Endothelial cell of umbilical vein (primary cell): ENCODE measurements around the gene PACS1.

ENCODE experiments used
- EZH2 ChIP-seq: IDR thresholded peaks from 2 replicates; pipeline ENCODE4 v1.6.1; 2012; ENCODE audit warnings: borderline replicate concordance, low read depth, mild to moderate bottlenecking, moderate library complexity, low read length, inconsistent platforms; ENCODE audit not compliant: severe bottlenecking
- MYC ChIP-seq: IDR thresholded peaks from one replicate; pipeline ENCODE4 v1.6.1; 2011; ENCODE audit warnings: mild to moderate bottlenecking, low read depth, low read length
- POLR2A ChIP-seq: IDR thresholded peaks from 2 replicates; pipeline ENCODE4 v1.6.1; 2012; ENCODE audit warnings: low read depth, mild to moderate bottlenecking, control low read depth, low read length
- TF ChIP-seq, protein P1 (sequence below), 2 donors: IDR thresholded peaks; 1 replicate in 1 of 2; 2 replicates in 1 of 2; pipeline ENCODE4 v1.5.1; 2011; ENCODE audit warnings: low read length in 2 of 2, mild to moderate bottlenecking in 2 of 2, moderate library complexity in 2 of 2, control low read depth in 1 of 2, inconsistent platforms in 1 of 2, low read depth in 1 of 2; ENCODE audit not compliant: insufficient read depth in 1 of 2; ENCODE audit errors: extremely low read depth in 1 of 2

GRCh38 chr11:66262696-66263095 lies 192.6 kb downstream of the PACS1 start:
- TF ChIP-seq, protein P1, sequence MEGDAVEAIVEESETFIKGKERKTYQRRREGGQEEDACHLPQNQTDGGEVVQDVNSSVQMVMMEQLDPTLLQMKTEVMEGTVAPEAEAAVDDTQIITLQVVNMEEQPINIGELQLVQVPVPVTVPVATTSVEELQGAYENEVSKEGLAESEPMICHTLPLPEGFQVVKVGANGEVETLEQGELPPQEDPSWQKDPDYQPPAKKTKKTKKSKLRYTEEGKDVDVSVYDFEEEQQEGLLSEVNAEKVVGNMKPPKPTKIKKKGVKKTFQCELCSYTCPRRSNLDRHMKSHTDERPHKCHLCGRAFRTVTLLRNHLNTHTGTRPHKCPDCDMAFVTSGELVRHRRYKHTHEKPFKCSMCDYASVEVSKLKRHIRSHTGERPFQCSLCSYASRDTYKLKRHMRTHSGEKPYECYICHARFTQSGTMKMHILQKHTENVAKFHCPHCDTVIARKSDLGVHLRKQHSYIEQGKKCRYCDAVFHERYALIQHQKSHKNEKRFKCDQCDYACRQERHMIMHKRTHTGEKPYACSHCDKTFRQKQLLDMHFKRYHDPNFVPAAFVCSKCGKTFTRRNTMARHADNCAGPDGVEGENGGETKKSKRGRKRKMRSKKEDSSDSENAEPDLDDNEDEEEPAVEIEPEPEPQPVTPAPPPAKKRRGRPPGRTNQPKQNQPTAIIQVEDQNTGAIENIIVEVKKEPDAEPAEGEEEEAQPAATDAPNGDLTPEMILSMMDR (IDR thresholded peaks at IDR 0.05; ENCODE audit: extremely low read depth in 1 of 2, insufficient read depth in 1 of 2, low read depth in 1 of 2, low read length in 2 of 2): no peak
- TF ChIP-seq POLR2A (no peak), EZH2 (no peak), MYC (no peak)
